ENCODE data around the gene WHRN.

DNA sequence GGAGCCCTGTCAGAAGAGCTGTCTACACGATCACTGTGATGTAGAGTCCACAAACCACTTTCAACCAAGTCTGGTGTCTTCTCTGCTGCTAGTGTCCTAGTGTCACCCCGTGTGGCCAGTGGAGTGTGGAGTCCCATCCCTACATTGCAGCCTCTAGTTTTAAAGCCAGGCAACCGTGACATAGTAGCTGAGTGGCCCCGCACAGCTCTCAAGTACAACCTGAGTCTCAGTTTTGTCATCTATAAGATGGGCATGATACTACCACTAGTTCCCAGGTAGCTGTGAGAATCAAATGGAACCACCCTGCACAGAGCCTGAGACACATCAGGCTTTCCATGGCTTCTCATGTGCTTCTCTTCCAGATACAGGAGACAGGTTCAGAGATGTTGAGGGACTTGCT is 74.3 kb downstream of the WHRN start:
- TF ChIP-seq, protein P1, sequence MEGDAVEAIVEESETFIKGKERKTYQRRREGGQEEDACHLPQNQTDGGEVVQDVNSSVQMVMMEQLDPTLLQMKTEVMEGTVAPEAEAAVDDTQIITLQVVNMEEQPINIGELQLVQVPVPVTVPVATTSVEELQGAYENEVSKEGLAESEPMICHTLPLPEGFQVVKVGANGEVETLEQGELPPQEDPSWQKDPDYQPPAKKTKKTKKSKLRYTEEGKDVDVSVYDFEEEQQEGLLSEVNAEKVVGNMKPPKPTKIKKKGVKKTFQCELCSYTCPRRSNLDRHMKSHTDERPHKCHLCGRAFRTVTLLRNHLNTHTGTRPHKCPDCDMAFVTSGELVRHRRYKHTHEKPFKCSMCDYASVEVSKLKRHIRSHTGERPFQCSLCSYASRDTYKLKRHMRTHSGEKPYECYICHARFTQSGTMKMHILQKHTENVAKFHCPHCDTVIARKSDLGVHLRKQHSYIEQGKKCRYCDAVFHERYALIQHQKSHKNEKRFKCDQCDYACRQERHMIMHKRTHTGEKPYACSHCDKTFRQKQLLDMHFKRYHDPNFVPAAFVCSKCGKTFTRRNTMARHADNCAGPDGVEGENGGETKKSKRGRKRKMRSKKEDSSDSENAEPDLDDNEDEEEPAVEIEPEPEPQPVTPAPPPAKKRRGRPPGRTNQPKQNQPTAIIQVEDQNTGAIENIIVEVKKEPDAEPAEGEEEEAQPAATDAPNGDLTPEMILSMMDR (IDR thresholded peaks at IDR 0.05): no peak
- TF ChIP-seq POLR2A (IDR thresholded peaks at IDR 0.05) (no peak), POLR2AphosphoS5 (IDR thresholded peaks at IDR 0.05) (no peak)

All from transverse colon (tissue), 4 donors.